Measurements from ENCODE around the gene ADARB2.

ADARB2 gene

DNA sequence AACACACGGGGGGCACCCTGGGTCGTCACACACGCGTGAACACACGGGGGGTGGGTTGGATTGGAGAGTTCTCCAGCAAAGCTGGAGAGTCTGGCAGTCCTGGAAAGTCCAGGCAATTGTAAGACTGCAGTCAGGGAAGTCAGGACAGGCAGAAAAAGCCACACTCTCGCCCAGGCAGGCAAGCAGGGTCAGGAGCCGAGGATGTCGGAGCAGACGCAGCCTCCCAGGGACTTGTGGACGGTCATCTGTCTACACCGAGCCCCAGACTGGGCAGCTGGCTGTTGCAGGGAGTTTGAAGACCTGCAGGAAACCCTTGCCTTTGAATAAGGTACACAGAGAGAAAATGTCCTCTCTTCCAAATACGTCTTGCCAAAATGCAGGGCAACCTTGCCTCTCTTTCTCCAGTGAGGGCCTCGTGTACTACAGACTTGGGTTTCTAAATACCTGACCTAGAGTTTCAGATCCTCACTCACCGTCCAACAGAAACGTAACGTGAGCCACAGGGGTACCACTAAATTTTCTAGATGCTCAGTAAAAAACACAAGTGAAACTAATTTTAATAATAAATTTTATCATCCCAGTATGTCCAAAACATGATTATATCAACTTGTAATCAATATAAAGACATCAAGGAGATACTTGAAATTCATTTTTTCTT, 176.7 kb downstream of the ADARB2 start:
- DNase-seq = no peak

DNA sequence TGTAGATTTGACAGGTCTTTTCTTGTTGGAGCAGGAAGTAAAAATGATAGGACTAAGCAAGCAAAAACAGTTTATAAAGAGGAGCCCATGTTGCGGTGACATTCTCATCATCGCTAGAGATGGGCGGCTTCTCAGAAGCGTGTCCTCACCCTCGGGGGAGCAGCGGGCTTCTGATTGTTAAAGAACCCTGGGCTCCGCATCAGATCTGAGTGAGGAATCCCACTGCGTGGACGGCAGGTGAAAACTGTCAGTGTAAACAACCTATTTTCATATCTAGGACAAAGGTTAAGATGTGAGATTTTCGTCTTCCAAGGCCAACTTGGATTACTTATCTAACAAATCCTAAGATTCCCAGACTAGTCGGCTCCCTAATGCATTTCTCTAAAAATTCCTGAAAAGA, 177.6 kb downstream of the ADARB2 start:
- no peak for DNase-seq

DNA sequence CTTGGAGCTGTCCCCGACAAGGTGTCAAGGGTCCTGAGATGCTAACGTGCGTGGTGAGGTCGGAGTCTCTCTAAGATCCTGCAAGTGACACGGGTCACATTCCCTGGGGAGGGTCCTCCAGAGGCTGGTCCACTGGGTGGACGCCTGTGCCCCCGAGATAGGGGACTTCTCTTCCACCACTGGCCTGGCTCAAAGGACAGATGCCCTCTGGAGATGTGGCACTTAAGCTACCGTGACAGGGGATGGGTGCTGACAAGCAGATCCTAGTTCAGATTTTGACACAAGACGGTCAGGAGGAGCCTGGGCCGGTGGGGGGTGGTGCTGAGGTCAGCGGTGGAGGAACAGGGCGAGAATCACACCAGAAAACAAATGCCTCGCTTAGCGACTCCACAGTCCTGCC, 178.0 kb downstream of the ADARB2 start:
- DNase-seq = no peak

DNA sequence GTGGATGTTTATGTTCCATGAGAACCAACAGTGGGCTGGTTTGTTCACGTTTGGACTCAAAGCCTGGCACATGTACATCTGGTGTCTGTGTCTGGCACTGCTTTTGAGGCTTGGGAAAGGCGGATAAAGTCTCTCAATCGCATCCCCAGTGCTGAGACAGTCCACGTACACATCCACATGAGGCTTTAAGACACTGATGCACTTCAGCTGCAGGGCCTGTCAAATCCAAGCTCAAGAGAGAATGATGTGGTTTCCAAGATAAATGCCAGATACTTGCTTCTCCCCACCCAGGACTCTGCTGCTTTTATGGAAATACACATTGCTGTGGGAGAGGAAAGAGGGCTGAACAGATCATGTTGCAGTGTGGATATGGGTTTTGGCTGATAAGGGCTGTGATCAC, 178.4 kb downstream of the ADARB2 start:
- no peak for DNase-seq

DNA sequence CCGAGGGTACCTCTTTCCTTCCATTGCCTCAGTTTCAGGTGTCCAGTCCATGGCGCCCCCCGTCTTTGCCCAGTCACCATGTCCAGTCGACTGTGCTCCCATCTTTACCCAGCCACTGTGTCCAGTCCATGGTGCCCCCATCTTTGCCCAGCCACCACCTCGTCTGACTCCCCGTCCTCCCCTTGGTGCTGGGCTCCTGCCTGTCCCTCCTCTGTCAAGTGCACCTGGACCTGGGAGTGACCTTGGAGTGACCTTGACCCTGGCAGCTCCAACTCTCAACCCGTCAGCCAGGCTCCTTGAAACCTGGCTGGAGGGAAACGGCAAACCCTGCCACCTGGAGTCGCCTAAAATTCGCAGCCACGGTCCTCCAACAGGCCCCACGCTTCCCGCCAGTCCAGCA, 180.2 kb downstream of the ADARB2 start:
- no peak for DNase-seq

DNA sequence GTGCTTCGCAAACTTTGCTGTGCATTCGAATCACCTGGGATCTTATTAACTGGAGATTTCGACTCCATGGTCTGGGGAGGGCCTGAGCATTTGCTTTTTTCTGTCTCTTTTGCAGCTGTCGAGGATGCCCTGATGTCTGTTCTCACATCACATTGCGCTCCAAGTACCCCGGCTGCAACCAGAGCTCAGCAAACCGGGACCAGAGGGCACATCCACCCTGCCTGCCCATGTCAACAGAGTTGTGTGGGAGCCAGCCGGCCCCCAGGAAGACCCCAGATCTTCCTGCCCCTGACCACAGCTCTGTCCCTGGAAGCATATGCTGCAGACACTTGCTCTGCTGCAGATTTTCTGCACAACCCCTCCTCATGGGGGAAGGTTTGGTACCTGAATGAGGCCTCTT, 180.8 kb downstream of the ADARB2 start:
- no peak for DNase-seq

DNA sequence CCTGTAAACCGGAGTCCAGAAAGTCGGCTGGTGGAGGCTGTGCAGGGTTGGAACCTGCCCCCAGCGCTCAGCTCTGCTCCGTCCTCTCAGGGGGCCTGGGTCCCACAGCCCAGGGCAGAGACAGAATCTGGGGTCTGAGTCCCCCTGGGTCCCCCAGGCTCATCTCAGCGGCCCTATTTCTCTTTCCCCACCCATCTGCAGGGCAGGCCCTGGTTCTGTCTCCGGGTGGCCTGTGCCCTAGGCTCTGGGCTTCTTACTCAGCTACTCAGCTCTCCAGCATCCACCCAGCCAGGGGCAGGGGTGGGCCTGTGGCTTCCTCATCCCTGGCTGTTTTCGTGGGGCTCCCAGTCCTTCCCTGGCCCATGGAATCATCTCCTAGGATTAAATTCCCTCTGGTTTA, 183.4 kb downstream of the ADARB2 start:
- no peak for DNase-seq

DNA sequence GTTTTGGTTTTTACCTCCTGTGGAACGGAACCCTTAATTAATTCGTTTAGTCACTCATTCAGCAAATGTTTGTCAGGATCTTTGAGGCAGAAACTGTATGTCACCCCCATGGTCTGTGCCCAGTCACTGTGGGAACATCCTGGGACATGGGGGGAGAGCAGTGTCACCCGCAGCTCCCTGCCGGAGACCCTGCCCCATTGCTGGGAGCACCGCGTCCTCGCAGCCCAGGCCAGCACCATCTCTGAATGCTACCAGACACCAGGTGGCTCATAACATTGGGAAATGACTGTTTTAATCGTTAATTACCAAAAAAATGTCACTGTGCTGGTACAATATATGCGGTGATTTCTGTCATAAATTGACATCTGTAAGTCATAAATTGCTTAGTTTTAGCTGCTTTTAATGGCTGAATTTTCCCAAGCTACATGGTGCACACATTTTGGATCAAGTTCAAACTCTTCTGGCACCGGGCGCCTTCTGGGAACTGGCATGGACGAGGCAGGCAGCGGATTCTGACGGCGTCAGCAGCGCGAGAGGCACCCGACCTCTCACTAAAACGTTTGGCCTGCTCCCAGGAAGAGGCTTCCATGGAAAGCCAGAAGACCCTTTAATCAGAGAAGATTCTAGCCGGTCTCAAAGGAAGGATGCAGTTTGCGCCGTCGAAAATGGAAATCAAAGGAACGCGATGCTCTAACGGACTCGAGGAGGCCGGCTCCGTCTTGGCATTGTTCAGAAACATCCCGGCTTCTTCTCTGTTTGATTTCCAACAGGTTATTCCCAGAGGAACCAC, 184.2 kb downstream of the ADARB2 start:
- DNase-seq = no peak

DNA sequence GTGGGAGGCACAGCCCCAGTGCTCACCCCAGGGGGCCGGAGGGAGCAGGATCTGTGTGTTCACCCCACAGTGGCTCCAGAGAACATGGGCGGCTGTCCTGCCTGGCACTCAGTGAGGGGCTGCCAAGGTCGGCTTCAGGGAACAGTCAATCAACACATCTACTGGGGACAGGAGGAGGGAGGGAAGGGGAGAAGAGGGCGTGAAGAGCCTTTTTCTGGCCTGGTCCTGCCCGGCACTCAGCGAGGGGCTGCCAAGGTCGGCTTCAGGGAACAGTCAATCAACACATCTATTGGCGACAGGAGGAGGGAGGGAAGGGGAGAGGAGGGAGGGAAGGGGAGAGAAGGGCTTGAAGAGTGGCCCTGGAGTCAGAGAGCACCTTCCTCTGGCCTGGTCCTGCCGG, 184.9 kb downstream of the ADARB2 start:
- DNase-seq = no peak

DNA sequence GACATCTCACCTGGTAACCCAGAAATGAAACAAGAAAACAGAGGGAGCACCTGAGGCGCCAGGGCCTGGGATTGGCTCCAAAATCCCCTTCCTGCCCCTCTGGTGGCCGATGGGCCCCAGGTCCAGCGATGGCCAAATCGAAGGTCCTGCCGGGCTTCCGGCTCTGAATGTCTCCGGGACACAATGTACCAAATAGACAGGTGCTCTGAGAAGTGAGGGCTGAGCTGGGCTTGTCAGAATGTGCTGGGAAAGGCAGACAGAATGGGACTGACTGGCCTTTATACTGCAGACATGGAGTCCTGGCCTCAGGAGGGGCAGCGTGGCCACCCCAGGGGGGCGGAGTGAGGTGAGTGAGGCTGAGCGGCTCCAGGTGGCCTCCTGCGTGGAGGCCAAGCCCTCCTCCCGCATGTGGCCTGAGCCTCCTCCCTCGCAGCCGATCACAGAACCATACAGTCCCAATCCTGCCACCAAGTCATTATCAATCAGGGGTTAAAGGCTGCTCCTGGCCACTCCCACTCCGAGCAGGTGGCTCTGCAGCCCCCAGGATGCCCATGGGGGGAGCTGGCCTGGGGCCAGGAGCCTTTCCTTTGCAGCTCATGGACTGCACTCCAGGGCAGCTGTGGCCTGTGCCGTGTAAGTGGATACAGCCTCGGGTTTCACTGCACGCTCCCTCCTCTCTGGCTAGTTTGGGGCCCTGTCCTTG, 185.5 kb downstream of the ADARB2 start:
- DNase-seq = peak; percentile 30

DNA sequence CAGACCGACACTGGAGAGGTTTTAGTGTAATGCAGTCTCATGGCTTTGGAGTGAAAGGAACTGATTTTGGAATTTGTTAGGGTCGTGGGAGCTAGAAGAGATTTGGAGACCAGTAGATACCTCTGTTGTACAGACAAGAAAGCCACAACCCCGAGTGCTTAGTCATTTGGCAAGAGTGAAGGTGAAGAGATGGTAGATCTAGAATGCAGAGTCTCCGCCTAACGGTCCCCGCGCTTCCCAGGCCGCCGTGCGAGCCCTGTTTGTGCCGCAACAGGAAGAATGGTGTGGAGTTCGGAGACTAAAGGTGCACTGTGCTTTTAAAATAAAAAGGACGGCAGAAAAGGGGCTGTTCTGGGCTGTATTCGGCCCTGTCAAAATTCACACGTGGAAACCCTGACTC, 186.7 kb downstream of the ADARB2 start:
- DNase-seq = no peak

DNA sequence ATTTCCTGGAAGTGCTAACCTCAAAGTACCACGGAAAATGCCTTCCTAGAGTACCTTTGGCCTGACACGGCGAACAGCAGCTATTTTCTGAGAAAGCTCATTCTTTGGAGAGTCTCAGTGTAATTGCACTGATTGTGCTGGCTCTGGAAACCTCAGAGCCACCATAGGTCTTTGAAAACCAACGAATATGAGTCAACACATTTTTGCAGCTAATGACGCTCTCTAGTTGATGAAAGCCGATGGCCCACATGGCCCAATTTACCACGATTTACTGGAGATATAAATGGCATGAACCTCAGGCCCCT, 187.1 kb downstream of the ADARB2 start:
- peak; percentile 40 for DNase-seq

DNA sequence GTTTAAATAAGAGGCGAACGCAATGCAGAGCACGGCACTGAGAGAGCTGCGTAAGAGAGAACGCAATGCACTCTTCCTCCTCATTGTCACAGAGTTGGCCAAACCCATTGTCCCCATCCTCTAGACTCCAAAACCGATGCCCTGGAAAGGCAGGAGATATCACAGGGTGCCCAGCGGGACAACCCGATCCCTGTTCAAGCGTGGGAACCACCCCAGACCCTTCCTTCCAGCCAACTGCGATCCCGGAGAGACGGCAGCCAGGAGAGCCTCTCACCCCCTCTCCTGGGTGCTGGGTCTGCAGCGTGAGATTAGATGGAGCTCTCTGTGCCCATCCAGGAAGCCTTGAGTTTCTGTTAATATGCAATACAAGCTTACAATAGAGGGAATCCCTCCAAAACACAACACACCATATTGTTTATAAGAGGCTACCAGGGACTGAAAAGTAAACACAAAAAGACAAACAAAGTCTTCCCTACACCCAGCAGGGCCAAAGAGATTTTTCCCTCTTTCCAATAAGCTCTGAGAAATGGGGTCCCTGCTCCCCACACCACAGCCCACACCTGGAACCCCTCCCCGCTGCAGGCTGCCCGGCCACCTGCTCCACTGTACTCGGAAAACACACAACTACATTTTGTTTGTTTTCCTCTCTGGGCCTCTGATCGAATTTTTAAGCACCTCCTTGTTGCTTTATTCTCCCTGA, 187.6 kb downstream of the ADARB2 start:
- DNase-seq = no peak

DNA sequence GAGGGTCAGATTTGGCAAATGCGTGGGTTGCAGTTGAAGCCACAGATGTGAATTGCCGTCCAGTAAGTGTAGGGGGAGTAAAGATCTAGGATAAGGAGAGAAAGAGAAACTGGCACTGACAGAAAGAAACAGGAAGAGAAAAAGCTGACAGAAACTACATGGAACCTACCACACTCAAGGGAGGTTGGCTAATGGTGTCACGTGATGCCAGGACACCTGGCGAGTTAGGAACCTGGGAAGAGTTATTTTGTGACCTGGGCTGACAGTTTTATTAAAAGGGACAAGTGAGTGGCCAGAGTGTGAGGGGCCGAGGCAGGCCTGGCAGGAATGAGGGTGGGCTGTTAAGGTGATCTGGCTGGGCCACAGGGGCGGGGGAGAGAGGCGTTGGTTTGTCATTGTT, 188.7 kb downstream of the ADARB2 start:
- DNase-seq = no peak

DNA sequence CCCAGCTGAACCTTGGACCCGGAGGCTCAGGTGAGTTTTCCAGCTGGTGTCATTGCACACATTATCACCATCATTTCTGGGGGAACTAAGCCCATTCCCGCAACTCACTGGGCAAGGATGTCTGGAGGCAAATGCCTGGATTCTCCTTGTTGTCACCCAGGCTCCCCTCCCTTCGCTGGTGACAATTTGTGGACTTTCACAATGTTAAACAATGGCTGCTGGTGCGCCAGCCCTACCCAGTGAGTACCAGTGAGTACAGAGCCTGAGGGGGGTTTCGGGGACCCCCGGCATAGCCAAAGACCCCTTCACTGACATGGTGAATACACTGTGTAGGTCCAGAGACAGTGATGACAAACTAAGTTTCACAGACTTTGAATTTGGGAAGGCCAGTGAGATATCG, 189.2 kb downstream of the ADARB2 start:
- no peak for DNase-seq

DNA sequence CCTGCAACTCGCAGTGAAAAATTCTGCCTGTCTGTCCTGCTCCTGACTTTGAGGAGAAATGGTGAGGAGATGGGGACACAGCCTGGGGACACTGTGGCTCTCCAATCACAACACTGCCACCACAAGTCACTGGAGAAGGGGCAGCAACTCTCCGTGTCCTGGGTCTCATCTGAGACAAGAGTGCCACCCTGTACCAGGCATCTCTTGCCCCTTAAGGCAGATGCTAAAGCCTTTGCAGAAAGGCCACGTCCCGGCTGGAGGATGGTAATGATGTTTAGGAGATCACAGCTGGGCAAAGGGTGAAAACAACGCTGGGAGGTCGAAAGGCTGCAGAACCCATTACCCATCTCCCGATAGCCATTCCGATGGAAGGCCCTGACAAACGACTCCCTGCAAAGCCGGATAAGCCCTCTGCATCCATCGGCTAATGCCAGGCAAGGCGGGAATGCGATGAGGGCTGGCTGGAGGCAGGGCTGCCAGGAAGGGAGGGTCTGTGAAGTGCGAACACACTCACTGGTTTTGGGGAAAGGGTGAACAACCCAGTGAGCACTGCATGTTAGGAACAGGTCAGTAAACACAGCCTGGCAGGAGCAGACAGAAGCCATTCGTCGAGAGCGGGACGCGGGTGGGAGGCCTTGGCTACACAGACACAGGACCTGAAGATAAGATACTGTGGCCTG, 190.8 kb downstream of the ADARB2 start:
- DNase-seq = no peak

DNA sequence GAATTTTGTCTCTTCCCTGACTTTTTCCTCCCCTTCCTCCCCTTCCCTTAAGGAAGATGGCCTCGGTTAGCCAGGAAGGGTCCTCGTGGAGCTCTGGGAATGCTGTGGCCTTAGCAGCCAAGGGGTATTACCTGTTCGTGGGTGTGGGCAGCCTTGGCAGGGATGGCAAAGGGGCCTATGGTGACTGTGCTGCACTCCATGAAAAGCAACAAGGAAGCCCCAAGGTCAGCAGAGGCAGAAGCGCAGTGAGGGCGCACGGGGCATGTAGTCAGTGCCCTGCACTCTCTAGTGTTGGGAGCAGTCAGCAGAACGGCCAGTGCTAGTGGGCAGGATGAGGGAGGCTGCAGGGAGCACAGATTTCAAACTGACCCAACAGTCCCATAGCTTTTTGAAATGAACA, 191.8 kb downstream of the ADARB2 start:
- DNase-seq = no peak

DNA sequence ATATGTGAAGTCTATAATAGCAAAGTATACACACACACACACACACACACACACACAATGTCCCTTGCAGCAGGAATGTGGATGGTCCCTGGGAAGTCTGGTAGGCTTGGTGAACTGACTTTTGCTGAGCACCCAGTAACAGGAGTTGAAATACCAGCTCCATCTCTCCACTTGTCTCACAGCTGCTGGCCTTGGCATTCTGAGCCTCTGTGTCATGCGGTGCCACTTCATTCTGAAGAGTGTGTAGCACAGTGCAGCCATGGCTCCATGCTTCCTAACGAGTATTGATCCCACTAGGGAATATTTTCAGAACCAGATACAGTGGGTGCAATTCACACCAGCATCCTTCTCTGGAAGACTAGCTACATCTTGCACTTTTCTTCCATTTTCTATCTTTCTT, 192.4 kb downstream of the ADARB2 start:
- DNase-seq = peak; percentile 27

DNA sequence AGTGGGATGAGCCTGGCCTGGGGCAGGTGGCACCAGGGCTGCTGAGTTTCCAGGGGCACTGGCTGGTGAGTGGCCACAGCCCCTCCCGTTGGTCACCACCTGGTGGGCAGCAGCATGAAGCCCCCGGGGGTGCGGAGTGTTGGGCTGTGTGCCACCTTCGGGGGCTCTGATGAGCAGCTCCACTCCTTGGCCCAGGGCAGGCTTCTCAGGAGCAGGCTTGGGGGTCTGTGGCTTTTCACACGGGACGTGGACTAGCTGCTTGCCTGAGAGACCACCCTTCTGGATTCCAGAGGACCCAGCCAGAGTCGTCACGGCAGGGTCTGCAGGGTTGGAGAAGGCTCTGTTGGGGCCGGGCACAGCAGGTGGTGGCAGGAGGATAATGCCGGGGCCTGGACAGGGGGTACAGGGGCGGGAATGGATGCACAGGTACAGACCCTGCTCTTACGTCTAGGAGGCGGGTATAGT, 193.1 kb downstream of the ADARB2 start:
- no peak for DNase-seq

DNA sequence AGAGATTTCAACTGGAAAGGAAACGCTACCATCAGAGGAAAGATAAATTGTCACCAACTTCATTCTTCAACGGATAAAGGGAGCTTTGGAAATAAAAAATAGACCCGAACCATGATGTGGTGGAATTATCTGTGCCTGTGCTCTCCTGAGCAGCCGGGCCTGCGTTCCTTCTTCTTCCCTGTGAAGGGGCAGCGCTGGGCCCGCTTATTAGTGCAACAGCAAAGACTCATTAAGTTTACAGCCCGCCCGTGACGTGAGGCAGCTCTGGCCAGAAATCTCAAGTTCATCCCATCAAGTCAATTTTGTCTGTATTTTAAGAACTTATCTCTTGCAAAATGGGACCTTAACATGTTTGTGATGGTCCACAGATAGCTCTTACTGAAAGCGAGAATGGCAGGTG, 193.7 kb downstream of the ADARB2 start:
- DNase-seq = no peak

DNA sequence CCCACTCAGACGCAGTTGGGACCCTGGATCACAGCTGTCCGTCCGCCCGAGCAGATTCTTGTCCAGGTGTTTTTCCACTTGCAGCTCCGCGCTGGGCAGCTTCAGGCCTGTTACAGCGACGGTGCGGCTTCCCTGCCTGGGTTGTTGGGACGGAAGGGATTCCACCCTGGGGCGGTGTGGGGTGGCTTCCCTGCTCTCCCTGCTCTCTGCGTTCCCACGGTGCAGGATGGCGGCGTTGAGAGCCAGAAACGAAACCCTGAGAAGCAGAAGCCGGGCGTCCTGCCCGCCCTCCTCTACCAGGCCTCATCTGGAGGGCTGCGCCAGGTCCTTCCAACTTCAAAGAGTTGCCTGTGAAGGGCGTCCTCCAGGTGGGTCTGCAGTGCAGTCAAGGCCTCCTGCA, 194.4 kb downstream of the ADARB2 start:
- DNase-seq = no peak

DNA sequence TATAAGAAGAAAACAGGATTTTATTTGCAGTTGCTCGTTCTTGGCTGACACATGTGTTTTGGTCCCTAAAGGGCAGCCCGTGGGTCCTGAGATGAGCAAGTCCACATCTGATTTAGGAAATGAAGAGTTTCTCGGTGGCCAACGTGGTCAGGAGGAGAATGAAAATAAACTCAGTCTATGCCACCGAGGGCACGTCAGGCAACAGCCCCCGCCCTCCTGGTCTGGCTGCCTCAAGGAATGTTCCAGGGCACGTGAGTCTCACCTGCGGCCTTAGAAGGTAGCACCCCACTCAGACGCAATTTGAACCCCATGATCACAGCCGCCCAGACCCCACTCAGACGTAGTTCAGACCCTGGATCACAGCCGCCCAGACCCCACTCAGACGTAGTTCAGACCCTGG, 197.2 kb downstream of the ADARB2 start:
- DNase-seq = no peak

DNA sequence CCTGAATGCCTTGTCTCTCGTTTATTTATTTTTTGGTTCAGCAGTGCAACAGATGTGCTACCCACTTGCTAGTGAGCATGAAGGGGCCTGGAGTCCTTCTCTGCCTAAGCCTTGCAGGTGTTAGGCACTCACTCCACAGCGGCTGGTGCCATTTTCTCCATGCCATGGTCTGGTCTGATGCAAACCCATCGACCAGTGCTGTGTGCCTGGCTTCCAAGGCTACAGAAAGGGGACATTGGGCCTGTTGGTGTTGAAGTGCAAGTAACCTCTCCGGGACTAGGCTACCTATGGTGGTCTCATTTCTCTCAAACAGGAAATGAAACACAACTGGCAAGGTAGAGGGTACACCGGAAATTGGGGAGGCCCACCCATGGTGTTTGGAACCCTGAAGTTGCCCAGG, 198.1 kb downstream of the ADARB2 start:
- no peak for DNase-seq
